GM18517 (cell line): ENCODE data around the gene CAMK2B.

Experiments used
- ATAC-seq: cut with Tn5 transposase; IDR thresholded peaks from one replicate; pipeline ENCODE4 v1.9.1; 2021; ENCODE audit warnings: mild to moderate bottlenecking, moderate library complexity; ENCODE audit not compliant: unreplicated experiment

CAMK2B gene

DNA sequence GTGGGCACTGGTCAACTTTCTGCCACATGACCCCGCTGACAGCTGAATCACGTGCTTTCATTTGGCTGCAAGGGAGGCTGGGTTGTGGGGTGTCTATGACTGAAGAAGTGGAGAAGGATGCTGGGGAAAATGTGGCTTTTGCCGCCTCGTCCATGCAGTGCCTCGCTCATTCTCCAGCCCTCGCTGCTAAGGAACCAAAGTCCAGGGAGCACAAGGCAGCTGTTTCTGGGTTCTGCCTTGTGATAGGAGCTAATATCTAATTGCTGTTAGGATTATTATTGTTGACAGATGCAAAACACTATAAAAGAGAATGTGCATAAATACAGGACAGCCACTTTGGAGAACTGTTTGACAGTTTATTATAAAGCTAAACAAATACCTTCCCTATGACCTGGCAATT lies 4.9 kb upstream of the CAMK2B start:
- no peak for ATAC-seq

DNA sequence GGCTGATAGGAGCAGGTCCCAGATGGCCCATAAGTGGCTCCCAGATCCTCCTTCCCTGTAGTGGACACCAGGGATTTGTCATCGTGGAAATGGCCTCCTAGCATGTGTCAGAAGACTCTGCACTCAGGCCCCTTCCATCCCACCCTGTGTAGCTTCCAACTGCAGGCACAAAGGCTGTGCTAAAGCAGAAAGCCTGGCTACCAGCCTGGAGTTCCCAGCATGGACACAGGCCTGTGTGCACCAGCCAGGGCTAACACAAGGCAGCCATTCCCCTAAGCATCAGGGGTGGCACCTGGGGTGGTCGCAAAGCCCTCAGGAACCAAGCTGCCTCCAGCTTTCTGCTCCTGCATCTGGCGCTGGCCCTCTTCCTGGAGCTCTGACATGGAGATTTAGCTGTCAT lies 4.5 kb upstream of the CAMK2B start:
- no peak for ATAC-seq

DNA sequence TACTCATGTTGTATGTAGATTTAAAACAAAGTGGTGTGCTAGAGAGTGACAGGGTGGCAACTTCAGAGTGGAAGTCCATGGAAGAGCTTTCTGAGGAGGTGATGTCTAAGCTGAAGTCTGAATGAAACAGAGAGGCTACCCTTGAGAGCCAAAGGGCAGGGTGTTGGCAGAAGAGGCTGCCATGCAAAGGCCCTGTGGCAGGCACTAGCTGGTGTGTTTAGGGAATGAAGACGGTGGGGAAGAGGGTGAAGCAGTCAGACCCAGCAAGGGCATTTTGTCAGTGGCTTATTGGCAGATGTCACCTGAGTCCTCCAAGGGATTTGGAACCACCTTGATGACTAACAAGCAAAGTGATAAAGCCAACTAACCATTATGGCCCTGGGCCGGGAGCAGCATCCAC lies 3.7 kb upstream of the CAMK2B start:
- no peak for ATAC-seq

DNA sequence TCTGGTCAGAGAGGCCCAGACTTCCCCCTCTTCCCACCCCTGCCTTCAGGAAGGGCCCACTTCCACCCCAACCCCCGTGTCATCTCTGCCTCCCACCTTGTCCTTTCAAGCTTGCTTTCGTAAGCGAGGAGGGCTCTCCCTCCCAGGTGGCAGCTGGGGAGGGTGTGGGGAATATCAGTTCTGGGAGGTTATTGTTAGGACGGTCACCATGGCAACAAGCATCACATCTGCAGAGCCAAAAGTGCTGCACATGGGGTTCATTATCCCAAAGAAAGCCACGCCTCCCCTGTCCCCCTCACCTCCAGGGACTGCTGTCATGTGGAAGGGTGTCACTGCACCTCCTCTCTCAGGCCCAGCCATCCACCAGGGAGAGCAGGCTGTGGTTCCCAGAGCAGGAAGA lies 2.6 kb upstream of the CAMK2B start:
- ATAC-seq, result no peak

DNA sequence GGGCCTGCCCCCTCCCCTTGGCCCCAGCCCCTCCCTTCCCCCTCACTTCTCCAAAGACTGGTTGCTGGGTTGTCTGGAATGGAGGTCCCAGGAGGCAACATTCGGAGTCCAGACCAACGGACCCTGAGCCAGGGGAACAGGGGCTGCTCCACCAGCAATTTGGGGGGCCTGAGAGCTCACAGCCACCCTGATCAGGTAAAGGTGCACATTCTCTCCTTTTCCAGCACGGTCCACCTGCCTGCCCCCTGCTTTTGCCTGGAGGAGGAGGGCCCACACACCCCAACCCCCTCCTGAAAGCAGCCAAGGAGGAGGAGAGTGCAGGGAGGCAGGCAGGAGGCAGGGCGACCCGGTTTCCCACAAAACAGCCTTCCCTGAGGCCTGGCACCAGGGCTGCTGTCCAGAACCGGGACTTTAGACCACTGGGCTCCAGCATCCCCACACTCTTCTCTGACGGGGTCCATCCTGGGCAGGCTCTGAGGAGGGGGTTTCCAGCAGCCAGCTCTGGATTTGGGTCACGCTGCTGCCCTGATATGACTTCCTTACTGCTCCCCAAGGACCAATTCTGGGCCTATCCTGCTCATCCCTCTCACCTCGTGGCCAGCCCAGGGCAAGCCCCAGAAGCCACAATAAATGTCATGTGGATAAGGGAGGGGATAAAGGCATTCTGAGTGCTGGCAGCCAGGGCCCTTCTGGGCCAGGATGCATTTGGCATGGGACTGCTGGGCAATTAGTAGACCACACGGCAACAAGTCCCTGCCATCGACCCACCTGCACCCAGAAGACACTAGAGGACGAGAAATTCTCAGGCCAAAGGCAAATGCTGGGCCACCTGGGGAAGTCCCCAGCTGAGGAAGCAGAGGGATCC lies 1.1 kb upstream of the CAMK2B start:
- ATAC-seq, result no peak

DNA sequence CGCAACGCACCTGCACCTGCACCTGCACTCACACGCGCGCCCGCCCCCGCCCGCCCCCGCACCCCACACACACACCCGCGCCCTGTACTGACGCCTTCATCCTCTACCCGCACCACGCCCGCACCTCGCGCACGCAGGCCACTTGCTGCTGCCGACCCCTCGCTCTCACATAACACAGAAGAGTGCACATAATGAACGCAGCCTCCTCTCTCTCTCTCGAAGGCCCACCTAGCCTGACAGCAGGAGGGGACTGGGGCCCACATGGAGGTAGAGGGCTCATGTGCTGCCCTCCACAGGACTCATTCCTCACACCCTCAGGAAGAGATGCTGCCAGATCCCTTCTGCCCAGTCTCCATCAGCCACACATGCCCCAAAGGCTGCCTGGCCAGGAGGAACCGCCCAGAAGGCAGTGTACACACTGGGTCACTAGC lies 432 bp upstream of the CAMK2B start:
- no peak for ATAC-seq

DNA sequence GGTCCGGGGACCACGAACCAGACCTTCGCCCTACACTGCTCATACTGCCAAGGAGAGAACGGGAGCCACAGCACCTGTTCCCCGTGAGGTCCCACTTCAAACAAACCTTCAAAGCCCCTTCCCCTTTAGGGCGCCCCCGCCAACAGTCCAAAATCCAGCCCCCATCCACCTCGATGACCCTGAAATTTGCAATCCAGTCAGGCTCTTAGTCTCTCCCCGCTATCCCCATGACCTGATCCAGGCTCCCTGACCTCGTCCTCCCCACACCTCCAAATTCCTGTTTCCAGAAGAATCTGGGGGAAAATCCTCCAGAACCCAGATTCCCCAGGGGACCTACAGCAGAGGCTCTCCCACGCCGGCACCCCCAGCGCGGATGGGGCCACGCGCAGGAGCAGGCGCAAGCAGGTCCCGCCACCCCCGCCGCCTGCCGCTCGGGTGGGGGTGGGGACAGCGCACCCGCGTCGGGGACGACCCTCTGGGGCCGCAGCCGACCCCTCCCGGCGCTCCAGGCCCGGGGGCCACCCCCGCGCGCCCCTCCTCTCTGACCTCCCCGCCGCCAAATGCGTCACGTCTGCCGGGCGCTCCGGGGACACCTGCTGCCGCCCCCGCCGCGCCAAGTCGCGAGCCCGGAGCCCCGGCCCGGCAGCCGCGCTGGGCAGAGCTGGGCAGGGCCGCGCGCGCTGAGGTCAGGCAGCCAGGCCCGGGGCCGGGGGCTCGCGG lies 753 bp downstream of the CAMK2B start:
- ATAC-seq, result no peak

DNA sequence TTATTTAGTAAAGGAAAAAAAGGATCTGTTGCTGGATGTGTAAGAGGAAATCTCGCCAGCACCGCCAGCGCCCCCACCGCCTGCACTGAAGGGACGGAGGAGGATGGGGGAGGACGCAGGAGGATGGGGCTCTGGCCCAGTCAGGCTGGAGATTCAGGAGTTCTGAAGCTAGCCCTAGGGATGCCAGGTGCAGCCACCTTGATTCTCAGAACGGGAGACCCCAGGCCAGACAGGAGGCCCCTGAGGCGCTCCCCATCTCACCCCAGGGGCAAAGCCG lies 1.3 kb downstream of the CAMK2B start:
- no peak for ATAC-seq

DNA sequence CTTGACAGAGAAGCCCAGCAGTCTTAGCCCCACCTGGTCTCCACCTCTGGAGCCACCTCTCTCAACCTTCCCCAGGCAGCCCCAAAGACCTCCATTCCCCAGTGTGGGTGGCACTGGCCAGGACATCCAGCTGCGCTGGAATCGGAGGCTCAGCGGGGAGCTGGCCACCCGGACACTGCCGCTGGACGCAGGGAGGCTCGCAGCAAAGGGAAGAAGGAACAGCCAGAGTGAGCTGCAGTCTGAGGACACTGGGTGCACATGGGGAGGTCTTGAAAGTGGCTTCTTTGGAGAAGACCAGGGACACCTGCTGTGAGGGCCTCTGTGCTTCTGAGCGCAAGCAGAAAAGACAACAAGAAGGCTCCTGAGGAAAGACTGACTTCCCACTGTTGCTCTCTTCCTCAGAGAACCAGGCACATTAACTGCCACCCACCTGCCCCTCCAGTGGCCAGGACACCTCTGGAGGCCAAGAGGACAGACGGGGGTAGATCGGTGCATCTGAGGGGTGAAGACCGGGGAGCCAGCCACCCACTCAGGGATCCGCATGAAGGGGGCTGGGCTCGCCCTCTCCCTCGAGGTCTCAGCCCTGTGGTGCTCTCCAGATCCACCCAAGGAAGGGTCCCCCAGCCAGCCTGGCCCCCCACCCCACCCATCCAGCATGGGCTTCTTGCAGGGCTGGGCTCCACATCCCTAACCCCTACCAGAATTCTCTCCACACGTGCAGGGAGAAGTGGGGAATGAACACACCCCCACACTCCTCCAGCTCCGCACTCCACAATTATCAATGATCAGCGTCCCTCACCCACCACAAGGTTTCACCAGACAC lies 1.8 kb downstream of the CAMK2B start:
- no peak for ATAC-seq

DNA sequence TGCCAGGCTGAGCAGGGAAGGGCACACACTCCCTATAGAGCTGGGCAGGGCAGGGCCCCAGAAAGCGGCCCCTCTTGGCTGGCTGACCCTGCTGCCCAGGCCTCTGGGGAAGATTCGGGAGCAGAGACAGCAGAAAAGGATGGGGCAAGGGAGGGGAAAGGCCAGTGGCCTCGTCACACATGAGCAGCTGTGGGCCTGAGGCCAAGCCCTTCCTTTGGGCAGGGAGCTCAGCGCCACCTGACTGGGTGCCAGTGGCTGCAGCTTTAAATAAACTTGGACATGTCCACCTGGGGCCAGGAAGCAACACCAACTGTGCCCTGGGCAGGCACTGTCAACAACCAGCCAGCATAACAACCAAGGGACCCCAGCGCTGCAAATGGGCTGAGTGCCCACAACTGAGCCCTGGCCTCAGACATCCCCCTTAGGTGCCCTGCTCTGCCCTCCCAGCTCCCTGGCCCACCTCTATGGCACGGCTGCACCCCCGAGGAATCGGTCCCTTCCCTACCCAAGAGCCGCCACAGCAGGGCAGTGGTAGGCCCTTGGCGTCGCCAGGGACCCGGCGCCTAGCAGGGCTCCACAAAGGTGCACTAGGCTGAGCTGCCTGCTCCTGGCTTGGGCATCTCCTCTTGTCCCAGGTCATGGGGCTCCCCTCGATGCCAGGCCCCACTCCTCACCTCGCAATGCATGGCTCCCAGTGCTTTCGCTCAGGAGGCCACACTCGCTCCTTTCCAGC lies 2.6 kb downstream of the CAMK2B start:
- no peak for ATAC-seq

DNA sequence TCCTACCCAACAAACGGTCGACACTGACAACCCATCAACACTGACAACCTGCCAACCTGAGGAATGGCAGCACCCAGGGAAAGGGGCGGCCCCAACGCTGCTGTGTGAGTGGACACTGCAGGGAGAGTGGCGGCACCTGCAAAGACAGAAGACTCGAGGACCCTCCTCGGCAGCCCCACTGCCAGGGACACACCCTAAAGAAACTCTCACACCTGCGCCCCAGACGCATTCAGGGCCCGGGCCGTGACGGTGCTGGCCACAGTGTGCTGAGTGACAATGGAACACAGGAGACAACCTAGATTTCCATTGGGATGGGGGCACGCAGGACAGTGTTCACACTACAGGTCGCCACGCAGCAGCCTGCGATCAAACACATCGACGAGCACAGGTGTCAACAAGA lies 3.6 kb downstream of the CAMK2B start:
- no peak for ATAC-seq

DNA sequence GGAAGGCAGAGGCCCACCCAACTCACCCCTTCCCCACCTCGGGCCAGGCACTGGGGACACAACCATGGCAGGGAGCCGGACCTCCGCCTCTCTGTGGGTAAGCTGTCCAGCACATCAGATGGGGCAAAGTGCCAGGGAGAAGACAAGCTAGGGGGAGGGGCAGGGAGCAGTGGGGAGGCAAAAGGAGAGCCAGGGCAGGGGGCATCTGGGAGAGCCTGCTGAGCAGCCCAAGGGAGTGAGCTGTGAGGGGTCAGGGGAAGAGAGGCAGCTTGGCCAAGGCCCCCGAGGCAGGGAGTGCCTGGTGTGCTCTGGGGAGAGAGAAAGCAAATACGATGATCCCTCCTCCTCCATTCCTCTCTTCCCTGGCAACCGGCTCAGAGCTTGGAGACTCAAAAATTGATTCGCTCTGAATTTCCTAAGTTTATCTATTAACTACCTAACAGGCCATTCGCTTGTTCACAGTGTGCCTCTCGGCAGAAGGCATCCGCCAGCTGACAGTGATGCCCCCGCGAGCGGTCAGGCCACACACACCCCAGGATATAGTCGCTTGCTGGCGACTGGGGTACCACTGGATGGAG lies 4.5 kb downstream of the CAMK2B start:
- ATAC-seq, result no peak

DNA sequence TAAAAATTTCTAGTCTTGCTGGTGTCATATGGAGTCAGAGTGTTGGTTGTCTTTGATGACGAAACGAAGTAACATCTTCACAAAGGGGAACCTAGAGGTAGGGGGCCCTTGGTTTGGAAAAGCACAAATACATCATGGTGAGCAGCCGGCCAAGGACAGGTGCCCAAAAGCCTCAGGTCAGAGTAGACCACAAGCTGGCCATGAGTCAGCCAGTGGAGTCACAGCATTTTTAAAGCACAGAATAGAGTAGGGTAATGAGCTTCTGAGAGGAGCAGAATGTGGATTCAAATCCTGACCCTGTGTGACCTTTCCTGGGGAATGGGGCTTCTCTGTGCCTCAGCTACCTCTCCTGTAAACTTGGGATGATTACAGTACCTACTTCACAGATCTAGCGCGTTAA lies 5.3 kb downstream of the CAMK2B start:
- no peak for ATAC-seq

DNA sequence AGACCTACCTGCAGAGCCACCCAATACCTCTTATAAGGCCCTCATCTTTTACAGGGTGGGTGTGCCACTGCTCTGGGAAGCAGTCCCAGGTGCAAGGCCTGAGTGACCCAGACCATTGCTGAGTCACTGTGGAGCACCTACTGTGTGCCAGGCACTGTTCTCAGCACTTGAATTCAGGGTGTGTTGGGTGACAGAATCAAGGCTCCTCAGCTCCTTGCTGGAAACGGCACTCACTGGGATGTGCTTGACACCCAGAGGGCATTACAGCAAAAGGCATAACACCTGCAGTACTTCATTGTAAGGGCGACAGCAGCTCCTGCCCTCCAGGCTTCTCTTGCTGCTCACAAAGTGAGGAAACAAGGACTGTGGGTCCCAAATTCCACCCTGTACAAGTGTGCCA lies 7.1 kb downstream of the CAMK2B start:
- ATAC-seq, result no peak

DNA sequence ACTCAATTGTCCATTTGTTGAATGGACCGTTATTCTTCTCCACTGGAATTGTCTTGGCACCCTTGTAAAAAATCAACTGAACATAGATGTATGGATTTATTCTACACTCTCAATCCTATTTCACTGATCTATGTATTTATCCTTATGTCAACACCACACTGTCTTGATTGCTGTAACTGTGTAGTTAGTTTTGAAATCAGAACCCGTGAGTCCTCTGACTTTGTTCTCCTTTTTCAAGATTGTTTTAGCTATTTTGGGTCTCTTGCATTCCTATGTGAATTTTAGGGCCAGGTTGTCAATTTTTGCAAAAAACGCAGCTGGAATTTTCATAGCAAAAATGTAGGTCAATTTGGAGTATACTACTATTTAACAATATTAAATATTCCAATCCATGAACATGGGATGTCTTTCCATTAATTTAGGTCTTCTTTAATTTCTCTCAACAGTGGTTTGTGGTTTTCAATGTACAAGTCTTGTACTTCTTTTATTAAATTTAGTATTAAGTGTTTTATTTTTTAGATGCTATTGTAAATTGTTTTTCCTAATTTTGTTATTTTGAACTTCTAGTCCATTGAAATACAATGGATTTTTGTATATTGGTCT lies 10.0 kb downstream of the CAMK2B start:
- no peak for ATAC-seq

DNA sequence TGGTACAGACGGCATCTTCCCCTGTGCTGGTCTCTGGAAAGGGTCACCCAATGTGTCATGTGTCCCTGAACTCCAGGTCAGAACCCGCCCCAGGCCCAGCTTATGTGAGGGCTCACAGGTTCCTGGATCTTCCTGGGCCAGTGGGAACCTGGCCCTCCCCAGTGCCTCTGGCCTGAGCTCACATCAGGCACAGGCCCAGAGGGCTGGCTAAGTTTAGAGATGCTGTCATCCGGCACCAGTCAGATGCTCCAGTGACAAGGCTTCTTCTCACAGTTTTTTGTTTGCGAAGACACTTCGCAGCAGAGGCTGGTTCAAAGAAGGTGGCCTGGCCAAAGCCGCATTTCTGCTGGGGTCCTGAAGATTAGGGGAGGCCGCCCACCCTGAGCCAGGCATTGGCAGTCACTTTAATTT lies 11.8 kb downstream of the CAMK2B start:
- ATAC-seq, result no peak

DNA sequence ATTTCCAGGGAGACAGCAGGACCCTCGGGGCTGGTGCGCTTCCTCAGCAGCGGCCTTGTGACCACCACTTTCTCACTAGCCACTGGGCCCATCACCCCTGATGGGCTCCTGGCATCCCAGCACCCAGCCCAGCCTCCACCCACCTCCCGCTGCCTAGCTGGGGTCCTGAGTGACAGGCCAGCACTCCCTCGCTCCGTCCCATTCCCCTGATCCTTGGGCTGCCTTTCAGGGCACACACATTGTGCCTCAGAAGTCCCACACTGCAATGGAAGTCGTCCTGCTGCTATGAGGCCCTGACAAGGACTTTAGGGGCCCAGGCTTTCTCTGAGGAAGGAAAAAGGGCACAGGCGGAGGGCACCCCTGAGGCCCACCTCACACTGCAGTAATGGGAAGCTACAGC lies 12.4 kb downstream of the CAMK2B start:
- ATAC-seq, result no peak

DNA sequence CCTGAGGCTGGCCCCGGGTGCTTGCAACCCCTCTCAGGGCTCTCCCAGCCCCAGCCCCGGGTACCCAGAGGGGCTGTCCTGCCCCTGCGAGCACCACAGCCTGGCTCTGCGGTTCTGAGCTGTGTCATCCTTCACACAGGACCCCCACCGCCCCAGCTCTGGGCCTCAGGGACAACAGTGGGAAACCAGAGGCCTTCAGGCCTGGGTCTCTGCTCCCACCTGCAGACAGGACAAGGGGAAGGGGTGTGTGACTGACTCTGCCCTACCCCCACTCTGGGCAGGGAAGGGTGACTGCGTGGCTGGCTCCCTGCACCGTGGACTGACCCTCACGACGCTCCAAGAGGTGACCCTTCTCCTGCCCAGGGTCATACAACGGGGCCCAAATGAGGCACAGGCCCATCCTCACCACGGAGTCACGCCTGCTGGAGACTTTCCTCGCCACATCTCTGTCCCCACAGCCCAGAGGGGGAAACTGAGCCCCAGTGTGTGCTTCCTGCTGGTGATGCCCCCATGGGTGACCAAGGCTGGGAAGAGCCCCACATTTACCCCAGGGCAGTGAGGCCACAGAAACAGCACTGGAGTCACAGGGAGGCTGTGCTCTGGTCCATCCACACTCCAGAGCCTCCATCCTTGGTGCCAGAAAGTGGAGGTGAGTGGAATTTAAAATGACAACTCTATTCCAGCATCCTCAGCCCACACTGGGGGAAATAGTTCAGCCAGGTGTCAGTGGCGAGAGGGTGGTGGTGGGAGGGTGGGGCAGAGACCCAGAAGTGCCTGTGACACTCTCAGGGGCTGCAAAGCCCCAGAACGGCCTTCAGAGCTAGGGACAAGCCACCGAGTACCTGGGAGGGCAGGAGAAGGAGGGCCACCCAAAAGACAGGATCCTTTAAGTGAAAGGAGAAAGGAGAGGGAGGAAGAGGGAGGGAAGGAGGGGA lies 13.6 kb downstream of the CAMK2B start:
- no peak for ATAC-seq

DNA sequence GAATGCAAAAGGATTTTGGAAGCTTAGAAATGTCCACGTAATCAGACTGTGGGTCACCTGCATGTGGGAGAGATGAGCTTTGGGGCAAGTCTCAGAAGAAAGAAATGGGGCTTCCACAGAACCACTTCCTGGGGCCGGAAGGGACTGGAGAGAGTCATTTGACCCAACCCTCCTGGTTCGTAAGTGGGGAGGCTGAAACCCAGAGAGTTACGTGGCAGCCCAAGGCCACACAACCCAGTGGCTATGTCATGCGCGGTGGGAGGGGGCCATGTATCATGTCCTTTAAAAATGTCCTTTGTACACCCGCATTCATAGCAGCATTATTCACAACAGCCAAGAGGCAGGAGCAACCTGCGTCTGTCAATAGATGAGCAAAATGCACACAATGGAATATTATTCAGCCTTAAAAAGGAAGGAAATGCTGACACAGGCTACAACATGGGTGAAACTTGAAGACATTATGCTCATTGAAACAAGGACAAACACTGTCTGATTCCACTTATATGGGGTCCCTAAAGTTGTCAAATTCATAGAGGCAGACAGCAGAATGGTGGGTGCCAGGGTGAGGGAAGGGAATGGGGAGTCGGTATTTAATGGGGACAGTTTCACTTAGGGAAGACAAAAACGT lies 15.1 kb downstream of the CAMK2B start:
- no peak for ATAC-seq
